ENCODE measurements around the gene SCAMP5. TPM values are rescaled to one million over a fixed set of nuclear protein-coding genes. Genes with fewer than 3 reads are reported as not detected.

The SCAMP5 gene
- total RNA-seq, 1 donor from 2014 or later, result 23.5 TPM

- DNase-seq (ENCODE audit: extremely low spot score, unreplicated experiment), result no peak
- Mint-ChIP-seq H3K4me3 (ENCODE audit: unreplicated experiment) (no peak overlapping the region), H3K4me1 (ENCODE audit: unreplicated experiment) (peaks cover 40% of the 10 kb centered on the region), H3K9me3 (ENCODE audit: unreplicated experiment) (no peaks in the 10 kb centered on the region), H3K27ac (ENCODE audit: unreplicated experiment) (peak overlapping the region; percentile 88), H3K27me3 (ENCODE audit: unreplicated experiment) (no peaks in the 10 kb centered on the region), H3K36me3 (ENCODE audit: unreplicated experiment) (peaks cover 6% of the 10 kb centered on the region)
- TF ChIP-seq CTCF (IDR thresholded peaks at IDR 0.05), result no peak
These were observed 34.7 kb downstream of the SCAMP5 start for GRCh38 chr15:75030023-75030413.

GRCh38 chr15:75030424-75030823, 35.1 kb downstream of the SCAMP5 start:
- Mint-ChIP-seq H3K27me3 (ENCODE audit: unreplicated experiment) (no peaks in the 10 kb centered on the region), H3K9me3 (ENCODE audit: unreplicated experiment) (no peaks in the 10 kb centered on the region), H3K27ac (ENCODE audit: unreplicated experiment) (peak overlapping the region; percentile 88), H3K36me3 (ENCODE audit: unreplicated experiment) (peaks cover 6% of the 10 kb centered on the region), H3K4me3 (ENCODE audit: unreplicated experiment) (no peak overlapping the region), H3K4me1 (ENCODE audit: unreplicated experiment) (peaks cover 37% of the 10 kb centered on the region)
- DNase-seq (ENCODE audit: extremely low spot score, unreplicated experiment), result no peak
- no peak for TF ChIP-seq CTCF (IDR thresholded peaks at IDR 0.05)

GRCh38 chr15:75031848-75032247, 36.5 kb downstream of the SCAMP5 start:
- TF ChIP-seq CTCF (IDR thresholded peaks at IDR 0.05), result no peak
- no peak for DNase-seq (ENCODE audit: extremely low spot score, unreplicated experiment)
- H3K9me3 Mint-ChIP-seq (ENCODE audit: unreplicated experiment), result no peaks in the 10 kb centered on the region
- H3K27ac Mint-ChIP-seq (ENCODE audit: unreplicated experiment), result no peak overlapping the region
- no peak overlapping the region for H3K4me3 Mint-ChIP-seq (ENCODE audit: unreplicated experiment)
- peaks cover 12% of the 10 kb centered on the region for H3K36me3 Mint-ChIP-seq (ENCODE audit: unreplicated experiment)
- no peaks in the 10 kb centered on the region for H3K27me3 Mint-ChIP-seq (ENCODE audit: unreplicated experiment)
- peaks cover 47% of the 10 kb centered on the region for H3K4me1 Mint-ChIP-seq (ENCODE audit: unreplicated experiment)

- Mint-ChIP-seq H3K9me3 (ENCODE audit: unreplicated experiment) (no peaks in the 10 kb centered on the region), H3K27me3 (ENCODE audit: unreplicated experiment) (no peaks in the 10 kb centered on the region), H3K4me3 (ENCODE audit: unreplicated experiment) (no peak overlapping the region), H3K4me1 (ENCODE audit: unreplicated experiment) (peaks cover 51% of the 10 kb centered on the region), H3K27ac (ENCODE audit: unreplicated experiment) (no peak overlapping the region), H3K36me3 (ENCODE audit: unreplicated experiment) (peaks cover 16% of the 10 kb centered on the region)
- no peak for DNase-seq (ENCODE audit: extremely low spot score, unreplicated experiment)
- no peak for TF ChIP-seq CTCF (IDR thresholded peaks at IDR 0.05)
These were observed 37.0 kb downstream of the SCAMP5 start for GRCh38 chr15:75032395-75032794.

- H3K27ac Mint-ChIP-seq (ENCODE audit: unreplicated experiment), result no peak overlapping the region
- no peaks in the 10 kb centered on the region for H3K27me3 Mint-ChIP-seq (ENCODE audit: unreplicated experiment)
- H3K4me1 Mint-ChIP-seq (ENCODE audit: unreplicated experiment), result peaks cover 64% of the 10 kb centered on the region
- DNase-seq (ENCODE audit: extremely low spot score, unreplicated experiment), result no peak
- no peaks in the 10 kb centered on the region for H3K9me3 Mint-ChIP-seq (ENCODE audit: unreplicated experiment)
- H3K4me3 Mint-ChIP-seq (ENCODE audit: unreplicated experiment), result no peak overlapping the region
- TF ChIP-seq CTCF (IDR thresholded peaks at IDR 0.05), result no peak
- H3K36me3 Mint-ChIP-seq (ENCODE audit: unreplicated experiment), result peaks cover 23% of the 10 kb centered on the region
These were observed 38.4 kb downstream of the SCAMP5 start for GRCh38 chr15:75033809-75034208.

All from osteocyte (in vitro differentiated cells).